Gastroesophageal sphincter (tissue), 3 donors: ENCODE results near the gene CLMP.

Experiments used
- POLR2A ChIP-seq, 2 donors: fragments of 450-650 bp; IDR thresholded peaks; one replicate each; pipeline ENCODE4 v1.6.1; 2017; ENCODE audit warnings: antibody characterized with exemption in 2 of 2, mild to moderate bottlenecking in 2 of 2, moderate library complexity in 1 of 2
- POLR2AphosphoS5 ChIP-seq: sonication (generic); formaldehyde crosslinking; IDR thresholded peaks from one replicate; pipeline ENCODE4 v1.6.1; 2017; ENCODE audit warnings: antibody characterized with exemption
- TF ChIP-seq, protein P1 (sequence below), 4 experiments: fragments of 200-600 bp in 2 of 4; fragments of 450-650 bp in 2 of 4; sonication (generic) in 1 of 4; IDR thresholded peaks; one replicate each; pipeline ENCODE4 v1.5.1; 2017 to 2019; ENCODE audit warnings: antibody characterized with exemption in 4 of 4, mild to moderate bottlenecking in 2 of 4, moderate library complexity in 2 of 4

DNA sequence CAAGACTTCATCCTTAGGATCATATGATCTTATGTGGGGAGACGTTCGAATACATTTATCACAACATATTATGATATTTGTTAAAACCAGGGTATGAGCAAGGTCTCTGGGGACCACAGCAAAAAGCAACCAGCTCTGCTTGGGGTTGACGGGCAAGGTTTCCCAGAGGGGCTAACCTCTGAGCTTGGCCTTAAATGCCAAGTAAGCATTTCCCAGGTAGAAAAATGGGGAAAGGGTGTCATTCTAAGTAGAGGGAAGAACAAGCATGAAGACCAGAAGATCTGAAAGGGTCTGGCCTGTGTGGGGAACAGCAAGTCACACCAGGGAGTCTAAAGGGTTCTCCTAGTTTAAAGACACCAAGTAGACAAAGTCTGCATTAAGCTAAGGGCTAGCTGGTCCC lies 24.1 kb downstream of the CLMP start:
- TF ChIP-seq, protein P1, sequence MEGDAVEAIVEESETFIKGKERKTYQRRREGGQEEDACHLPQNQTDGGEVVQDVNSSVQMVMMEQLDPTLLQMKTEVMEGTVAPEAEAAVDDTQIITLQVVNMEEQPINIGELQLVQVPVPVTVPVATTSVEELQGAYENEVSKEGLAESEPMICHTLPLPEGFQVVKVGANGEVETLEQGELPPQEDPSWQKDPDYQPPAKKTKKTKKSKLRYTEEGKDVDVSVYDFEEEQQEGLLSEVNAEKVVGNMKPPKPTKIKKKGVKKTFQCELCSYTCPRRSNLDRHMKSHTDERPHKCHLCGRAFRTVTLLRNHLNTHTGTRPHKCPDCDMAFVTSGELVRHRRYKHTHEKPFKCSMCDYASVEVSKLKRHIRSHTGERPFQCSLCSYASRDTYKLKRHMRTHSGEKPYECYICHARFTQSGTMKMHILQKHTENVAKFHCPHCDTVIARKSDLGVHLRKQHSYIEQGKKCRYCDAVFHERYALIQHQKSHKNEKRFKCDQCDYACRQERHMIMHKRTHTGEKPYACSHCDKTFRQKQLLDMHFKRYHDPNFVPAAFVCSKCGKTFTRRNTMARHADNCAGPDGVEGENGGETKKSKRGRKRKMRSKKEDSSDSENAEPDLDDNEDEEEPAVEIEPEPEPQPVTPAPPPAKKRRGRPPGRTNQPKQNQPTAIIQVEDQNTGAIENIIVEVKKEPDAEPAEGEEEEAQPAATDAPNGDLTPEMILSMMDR (IDR thresholded peaks at IDR 0.05) = no peak
- no peak for TF ChIP-seq POLR2A (IDR thresholded peaks at IDR 0.05)
- TF ChIP-seq POLR2AphosphoS5 = no peak
